D721Med (cell line): ENCODE data around the gene CERCAM.

Source experiments
- DNase-seq: peaks from one replicate; pipeline ENCODE4 v3.0.0; 2011; ENCODE audit warnings: low spot score; ENCODE audit not compliant: insufficient read length
- FAIRE-seq: peaks from 2 replicates; lab custom pipeline; 2011; peaks lifted over from hg19 to GRCh38; lab: Jason Lieb, UNC
- TF ChIP-seq, protein P1 (sequence below): IDR thresholded peaks from 2 replicates; pipeline ENCODE4 v1.5.1; 2012; ENCODE audit warnings: mild to moderate bottlenecking, control low read depth; ENCODE audit not compliant: insufficient read depth; ENCODE audit errors: missing control alignments

The CERCAM gene

DNA sequence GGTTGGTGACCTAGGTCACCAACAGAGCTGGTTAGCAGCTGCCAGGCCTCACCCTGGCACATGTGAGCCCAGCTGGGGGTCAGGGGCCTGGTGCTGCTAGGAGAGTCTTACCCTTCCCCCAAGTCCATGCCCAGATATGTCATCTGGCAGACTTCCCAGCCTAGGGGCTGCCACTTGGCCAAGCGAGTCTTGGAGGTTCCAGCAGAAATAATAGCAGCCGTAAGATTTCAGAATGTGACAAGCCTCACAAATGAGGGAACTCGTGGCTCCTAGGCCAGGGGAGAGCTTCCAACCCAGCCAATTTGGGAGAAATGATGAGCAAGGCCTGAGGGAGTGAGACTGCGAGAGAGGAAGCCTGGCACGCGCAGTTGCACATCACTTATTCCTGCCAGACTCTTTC, 38.4 kb upstream of the CERCAM start:
- FAIRE-seq (no peak), DNase-seq (no peak)
- TF ChIP-seq, protein P1, sequence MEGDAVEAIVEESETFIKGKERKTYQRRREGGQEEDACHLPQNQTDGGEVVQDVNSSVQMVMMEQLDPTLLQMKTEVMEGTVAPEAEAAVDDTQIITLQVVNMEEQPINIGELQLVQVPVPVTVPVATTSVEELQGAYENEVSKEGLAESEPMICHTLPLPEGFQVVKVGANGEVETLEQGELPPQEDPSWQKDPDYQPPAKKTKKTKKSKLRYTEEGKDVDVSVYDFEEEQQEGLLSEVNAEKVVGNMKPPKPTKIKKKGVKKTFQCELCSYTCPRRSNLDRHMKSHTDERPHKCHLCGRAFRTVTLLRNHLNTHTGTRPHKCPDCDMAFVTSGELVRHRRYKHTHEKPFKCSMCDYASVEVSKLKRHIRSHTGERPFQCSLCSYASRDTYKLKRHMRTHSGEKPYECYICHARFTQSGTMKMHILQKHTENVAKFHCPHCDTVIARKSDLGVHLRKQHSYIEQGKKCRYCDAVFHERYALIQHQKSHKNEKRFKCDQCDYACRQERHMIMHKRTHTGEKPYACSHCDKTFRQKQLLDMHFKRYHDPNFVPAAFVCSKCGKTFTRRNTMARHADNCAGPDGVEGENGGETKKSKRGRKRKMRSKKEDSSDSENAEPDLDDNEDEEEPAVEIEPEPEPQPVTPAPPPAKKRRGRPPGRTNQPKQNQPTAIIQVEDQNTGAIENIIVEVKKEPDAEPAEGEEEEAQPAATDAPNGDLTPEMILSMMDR: no peak

DNA sequence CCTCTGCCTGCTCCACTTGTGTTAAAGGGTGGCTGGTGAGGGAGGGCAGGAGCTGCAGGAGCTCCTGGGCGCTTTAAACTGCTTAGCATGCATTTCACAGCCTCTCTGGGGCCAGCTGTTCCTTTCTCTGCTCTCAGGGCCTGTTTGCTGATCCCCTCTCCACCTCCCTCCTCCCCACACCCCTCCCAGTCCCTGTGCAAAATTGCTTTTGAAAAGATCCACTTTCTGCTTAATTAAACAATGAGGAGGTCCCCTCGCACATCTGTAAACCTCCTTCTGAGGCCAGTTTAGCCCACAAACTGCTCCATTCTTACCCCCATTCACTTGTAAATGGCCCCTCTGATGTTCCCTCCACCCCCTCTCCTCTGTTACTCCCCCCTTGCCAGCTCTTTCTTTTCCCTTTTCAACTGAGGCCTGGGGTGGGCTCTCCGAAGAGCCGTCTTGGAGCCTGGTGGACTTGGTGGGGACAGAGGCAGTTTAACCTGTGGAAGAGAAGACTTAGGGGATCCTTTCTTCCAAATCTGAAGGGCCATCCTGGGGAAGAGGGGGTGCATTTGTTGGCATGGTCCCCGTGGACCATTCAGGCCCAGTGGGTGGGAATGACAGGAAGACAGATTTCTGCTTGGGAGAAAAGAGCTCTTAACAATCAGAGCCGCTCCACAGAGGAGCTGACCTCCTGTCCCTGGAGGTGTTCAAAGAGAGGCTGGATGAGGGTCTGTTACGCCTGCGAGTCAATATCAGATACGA, 37.5 kb upstream of the CERCAM start:
- FAIRE-seq: no peak
- TF ChIP-seq, protein P1: no peak
- DNase-seq: peak; percentile 53

DNA sequence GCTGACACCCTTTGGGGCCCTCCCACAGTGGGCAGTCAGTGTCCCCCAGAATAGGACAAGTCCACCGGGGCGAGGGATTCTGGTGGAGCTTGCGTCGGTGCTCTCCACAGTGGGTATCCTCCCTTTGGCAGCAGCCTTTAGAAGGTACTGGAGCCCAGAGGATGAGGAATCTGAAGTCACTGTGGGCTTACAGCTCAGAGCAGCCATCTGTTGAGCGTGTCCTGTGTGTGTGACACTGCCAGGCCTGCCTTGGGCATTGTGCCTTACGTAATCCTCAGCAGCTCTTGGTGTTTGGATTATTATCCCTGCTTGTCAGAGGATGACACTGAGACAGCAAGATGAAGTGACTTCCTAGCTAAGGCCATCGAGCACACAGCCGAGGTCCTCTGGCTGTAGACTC, 36.9 kb upstream of the CERCAM start:
- FAIRE-seq (no peak), DNase-seq (no peak)
- TF ChIP-seq, protein P1: no peak

DNA sequence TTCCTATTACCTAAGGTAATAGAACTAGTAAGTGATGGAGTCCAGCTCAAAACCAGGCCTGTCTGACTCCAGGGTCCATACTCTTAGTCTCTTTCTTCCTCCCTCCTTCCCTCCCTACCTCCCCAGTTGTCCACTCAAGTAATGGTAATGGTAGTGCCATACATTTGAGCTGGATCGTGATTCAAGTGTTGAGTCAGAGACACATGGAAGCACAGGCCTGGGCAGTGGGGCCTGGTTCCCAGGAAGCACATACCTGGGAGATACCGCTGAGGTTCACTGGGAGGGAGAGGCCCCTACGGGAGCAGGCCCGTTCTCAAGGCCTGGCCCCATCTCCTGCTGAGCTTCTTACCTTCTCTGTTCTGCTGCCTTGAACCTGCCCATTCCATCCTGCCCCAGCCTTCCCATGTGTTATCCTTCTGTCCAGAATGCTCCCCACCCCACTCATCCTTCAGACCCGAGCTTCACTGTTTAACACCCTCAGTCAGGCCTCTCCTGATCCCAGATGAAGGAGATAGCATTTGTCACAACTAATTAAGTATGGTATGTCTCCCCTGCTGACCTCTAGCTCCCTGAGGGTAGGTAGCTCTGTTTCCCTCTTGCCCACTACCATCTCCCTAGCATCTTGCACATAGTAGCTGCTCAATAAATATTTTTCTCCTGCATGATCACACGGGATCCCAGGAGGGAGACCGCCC, 35.7 kb upstream of the CERCAM start:
- DNase-seq (no peak), FAIRE-seq (no peak)
- TF ChIP-seq, protein P1: no peak

DNA sequence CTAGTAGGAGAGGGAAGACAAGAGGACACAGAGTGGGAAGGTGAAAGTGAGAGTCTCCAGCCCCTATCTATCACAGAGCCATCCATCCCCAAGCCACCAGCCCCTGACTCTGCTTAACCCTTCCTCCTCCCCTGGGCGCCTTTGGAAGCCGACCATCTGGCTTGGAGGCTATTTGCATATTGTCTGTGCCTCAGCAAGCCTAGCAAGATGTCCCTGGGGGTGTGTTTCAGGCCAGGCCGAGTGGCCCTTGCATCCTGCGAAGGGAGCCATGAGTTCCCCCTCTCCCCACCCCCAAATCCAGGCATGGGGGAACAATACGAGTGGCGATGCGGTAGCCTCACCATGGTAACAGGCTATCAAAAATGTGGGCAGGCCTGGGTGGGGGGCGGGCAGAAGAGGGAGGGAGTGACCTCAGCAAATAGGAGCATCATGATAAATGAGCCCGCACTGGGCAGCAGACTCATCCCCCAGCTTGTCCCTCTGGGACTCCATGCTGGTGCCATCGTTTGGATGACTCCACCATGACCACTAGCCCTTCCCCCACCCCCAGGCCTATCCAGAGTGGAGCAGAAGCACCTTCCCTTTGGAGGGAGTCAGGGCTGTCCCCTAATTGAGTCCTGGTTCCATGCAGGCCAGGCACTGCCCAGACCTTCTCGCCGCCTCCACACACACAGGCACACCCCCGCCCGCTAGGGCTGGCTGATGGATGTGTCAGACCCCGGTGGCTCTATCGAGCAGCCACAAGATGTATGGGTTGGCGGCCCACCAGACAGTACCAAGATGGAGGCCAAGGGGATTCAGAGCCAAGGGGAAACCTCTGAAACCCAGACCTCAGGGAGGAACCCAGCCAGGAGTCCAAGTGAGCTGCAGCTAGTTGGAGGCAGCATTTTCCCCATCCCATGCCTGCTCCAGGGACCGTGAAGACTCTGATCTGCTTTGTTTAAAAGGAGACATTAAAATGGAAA, 34.9 kb upstream of the CERCAM start:
- TF ChIP-seq, protein P1: no peak
- FAIRE-seq (no peak), DNase-seq (no peak)

DNA sequence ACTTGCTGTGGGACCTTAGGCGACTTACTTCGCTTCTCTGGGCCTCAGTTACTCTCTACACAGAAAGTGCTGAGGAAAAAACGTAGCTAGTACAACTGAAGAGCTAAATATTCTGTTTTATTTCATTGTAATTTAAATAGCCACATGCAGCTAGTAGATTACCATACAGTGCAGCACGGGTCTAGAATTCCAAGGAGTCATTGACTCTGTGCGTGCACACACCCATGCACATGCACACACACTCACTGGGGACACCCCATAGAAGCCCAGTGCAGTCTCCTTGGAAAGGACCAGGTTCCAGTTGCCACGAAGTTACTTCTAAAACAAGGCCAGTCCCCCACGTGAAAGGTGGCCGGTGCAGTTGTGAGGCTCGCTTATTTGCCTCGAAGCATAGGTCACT, 32.5 kb upstream of the CERCAM start:
- FAIRE-seq (no peak), DNase-seq (no peak)
- TF ChIP-seq, protein P1: no peak
